Hepatocyte (in vitro differentiated cells): ENCODE measurements around the gene ROBO1. TPM values are rescaled to one million over a fixed set of nuclear protein-coding genes. Genes with fewer than 3 reads are reported as not detected.

Source experiments
- DNase-seq: peaks from one replicate; pipeline ENCODE4 v3.0.0-alpha.2; 2016; ENCODE audit warnings: low spot score
- H2AFZ ChIP-seq: fragments of 200-600 bp; sonication (generic); 2 replicates; pipeline ENCODE4 v1.6.0; 2016; ENCODE audit warnings: antibody characterized with exemption, mild to moderate bottlenecking
- H3K27ac ChIP-seq: fragments of 200-600 bp; sonication (generic); 2 replicates; pipeline ENCODE4 v1.5.1; 2016; ENCODE audit warnings: mild to moderate bottlenecking
- H3K27me3 ChIP-seq: fragments of 200-600 bp; sonication (generic); 2 replicates; pipeline ENCODE4 v1.6.1; 2016
- H3K36me3 ChIP-seq: fragments of 200-600 bp; sonication (generic); replicated peaks from 2 replicates; pipeline ENCODE4 v1.5.1; 2016; ENCODE audit warnings: low read depth; ENCODE audit not compliant: insufficient read depth
- H3K4me1 ChIP-seq: fragments of 200-600 bp; sonication (generic); 2 replicates; pipeline ENCODE4 v1.5.1; 2016; ENCODE audit warnings: mild to moderate bottlenecking, moderate library complexity; ENCODE audit not compliant: insufficient read depth
- H3K4me2 ChIP-seq: fragments of 200-600 bp; sonication (generic); 2 replicates; pipeline ENCODE4 v1.6.0; 2016
- H3K4me3 ChIP-seq: fragments of 200-600 bp; sonication (generic); 2 replicates; pipeline ENCODE4 v1.5.1; 2016; ENCODE audit warnings: mild to moderate bottlenecking
- H3K79me2 ChIP-seq: fragments of 200-600 bp; sonication (generic); 2 replicates; pipeline ENCODE4 v1.6.0; 2017; ENCODE audit warnings: mild to moderate bottlenecking
- H3K9me2 ChIP-seq: fragments of 200-600 bp; sonication (generic); replicated peaks from 2 replicates; pipeline ENCODE4 v1.6.0; 2017; ENCODE audit warnings: mild to moderate bottlenecking; ENCODE audit not compliant: insufficient read depth
- H3K9me3 ChIP-seq: fragments of 200-600 bp; sonication (generic); 2 replicates; pipeline ENCODE4 v1.5.1; 2016; ENCODE audit warnings: low read depth, mild to moderate bottlenecking
- H4K20me1 ChIP-seq: fragments of 200-600 bp; sonication (generic); 2 replicates; pipeline ENCODE4 v1.6.0; 2016; ENCODE audit warnings: mild to moderate bottlenecking; ENCODE audit not compliant: insufficient read depth, poor library complexity, severe bottlenecking
- EZH2 ChIP-seq: fragments of 200-600 bp; sonication (generic); IDR thresholded peaks from 2 replicates; pipeline ENCODE4 v1.6.1; 2016; ENCODE audit warnings: antibody characterized with exemption, mild to moderate bottlenecking, borderline replicate concordance
- EZH2phosphoT487 ChIP-seq: fragments of 200-600 bp; sonication (generic); IDR thresholded peaks from one replicate; pipeline ENCODE4 v1.6.1; 2018; ENCODE audit warnings: antibody characterized with exemption, mild to moderate bottlenecking, low read depth, moderate library complexity; ENCODE audit not compliant: unreplicated experiment, severe bottlenecking
- WGBS: methylation state at CpG from one replicate; pipeline ENCODE4 v1.1.6; 2016; ENCODE audit warnings: low lambda C conversion rate; ENCODE audit errors: missing lambda C conversion rate; 5-methylcytosine and 5-hydroxymethylcytosine counted together
- polyA plus RNA-seq: library from polyadenylated mRNA; unstranded; fragments of >200 nt; fragmentation: Nextera tagmentation; extraction: Ambion mirVana; gene quantifications from 2 replicates; pipeline ENCODE4 v1.2.1, GENCODE V29; 2016
- total RNA-seq: library from RNA; depleted of rRNA; stranded (reverse); fragments of >200 nt; gene quantifications from 2 replicates; pipeline ENCODE4 v1.2.3, GENCODE V29; 2014
- TF ChIP-seq, protein P1 (sequence below): fragments of 200-600 bp; sonication (generic); IDR thresholded peaks from 2 replicates; pipeline ENCODE4 v1.5.1; 2016; ENCODE audit warnings: antibody characterized with exemption, mild to moderate bottlenecking; ENCODE audit not compliant: poor library complexity

ROBO1 gene
- total and polyA plus RNA-seq, 2 experiments from 2014 or later = 13.6 to 44.3 TPM

DNA sequence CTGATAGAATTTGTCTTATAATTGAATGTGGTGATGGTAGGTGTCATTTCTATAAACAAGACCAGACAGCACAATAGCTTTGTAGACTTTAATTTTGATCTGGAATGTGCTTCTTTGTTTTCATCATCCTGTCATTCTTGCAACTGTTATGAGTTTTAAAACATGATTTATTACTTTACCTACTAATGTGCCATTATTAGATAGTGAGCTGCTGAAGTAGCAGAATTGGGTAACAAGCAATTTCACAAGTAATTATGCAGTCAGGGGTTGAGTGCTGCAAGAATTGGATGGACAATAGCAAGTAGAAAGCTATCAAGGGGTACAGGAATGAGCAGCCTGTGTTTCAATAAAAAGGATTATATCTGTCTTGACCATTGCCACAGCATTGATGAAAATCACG is 975.6 kb downstream of the ROBO1 start:
- no peak for DNase-seq
- no peak for TF ChIP-seq EZH2
- TF ChIP-seq EZH2phosphoT487 = no peak
- TF ChIP-seq, protein P1, sequence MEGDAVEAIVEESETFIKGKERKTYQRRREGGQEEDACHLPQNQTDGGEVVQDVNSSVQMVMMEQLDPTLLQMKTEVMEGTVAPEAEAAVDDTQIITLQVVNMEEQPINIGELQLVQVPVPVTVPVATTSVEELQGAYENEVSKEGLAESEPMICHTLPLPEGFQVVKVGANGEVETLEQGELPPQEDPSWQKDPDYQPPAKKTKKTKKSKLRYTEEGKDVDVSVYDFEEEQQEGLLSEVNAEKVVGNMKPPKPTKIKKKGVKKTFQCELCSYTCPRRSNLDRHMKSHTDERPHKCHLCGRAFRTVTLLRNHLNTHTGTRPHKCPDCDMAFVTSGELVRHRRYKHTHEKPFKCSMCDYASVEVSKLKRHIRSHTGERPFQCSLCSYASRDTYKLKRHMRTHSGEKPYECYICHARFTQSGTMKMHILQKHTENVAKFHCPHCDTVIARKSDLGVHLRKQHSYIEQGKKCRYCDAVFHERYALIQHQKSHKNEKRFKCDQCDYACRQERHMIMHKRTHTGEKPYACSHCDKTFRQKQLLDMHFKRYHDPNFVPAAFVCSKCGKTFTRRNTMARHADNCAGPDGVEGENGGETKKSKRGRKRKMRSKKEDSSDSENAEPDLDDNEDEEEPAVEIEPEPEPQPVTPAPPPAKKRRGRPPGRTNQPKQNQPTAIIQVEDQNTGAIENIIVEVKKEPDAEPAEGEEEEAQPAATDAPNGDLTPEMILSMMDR = no peak

GRCh38 chr3:78791753-78792152 is 976.0 kb downstream of the ROBO1 start:
- no peak for DNase-seq

More for the DNA sequence above, 975.6 kb downstream of the ROBO1 start:
- H3K27me3 ChIP-seq = no peaks in the 10 kb centered on the region
- H3K79me2 ChIP-seq = peaks cover 5% of the 10 kb centered on the region
- no peaks in the 10 kb centered on the region for H3K9me3 ChIP-seq
- no peaks in the 10 kb centered on the region for H3K4me1 ChIP-seq
- no peaks in the 10 kb centered on the region for H4K20me1 ChIP-seq
- no peak overlapping the region for H3K4me3 ChIP-seq
- no peak overlapping the region for H2AFZ ChIP-seq
- H3K36me3 ChIP-seq = no peaks in the 10 kb centered on the region
- H3K27ac ChIP-seq = no peak overlapping the region
- no peaks in the 10 kb centered on the region for H3K9me2 ChIP-seq
- no peak overlapping the region for H3K4me2 ChIP-seq
- WGBS = 91% methylated on average over 1 of the region's 1 CpG

DNA sequence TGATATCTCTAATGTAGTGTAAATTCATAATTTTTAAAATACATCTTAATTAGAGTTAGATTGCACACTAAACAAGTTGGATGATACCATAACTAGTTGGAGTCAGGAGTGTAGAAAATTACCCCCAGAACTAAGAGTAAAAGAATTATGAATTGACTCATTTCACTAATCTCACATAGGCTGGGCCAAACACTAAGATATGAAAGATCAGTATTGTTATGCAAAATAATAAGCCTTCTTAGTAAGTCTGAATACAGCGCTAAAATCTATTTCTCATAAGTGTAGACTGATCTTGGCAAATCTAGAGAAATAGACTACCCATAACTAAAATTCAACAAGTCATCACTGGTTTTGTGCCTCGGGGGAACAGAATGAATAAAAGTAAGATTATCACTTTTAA is 979.0 kb downstream of the ROBO1 start:
- Histone ChIP-seq H3K36me3 (no peaks in the 10 kb centered on the region), H3K27me3 (no peaks in the 10 kb centered on the region), H4K20me1 (no peaks in the 10 kb centered on the region), H3K27ac (no peak overlapping the region), H3K4me3 (no peak overlapping the region), H3K79me2 (no peaks in the 10 kb centered on the region), H3K4me1 (no peaks in the 10 kb centered on the region), H3K9me3 (no peaks in the 10 kb centered on the region), H3K4me2 (no peak overlapping the region), H3K9me2 (no peaks in the 10 kb centered on the region), H2AFZ (no peak overlapping the region)
- 95% methylated on average over 2 of the region's 2 CpGs for WGBS
- TF ChIP-seq, protein P1 = no peak
- TF ChIP-seq EZH2phosphoT487 (no peak), EZH2 (no peak)
- DNase-seq = no peak

More at GRCh38 chr3:78791753-78792152, 976.0 kb downstream of the ROBO1 start:
- no peaks in the 10 kb centered on the region for H3K4me1 ChIP-seq
- H3K9me2 ChIP-seq = no peaks in the 10 kb centered on the region
- no peak overlapping the region for H3K4me3 ChIP-seq
- H3K27ac ChIP-seq = no peak overlapping the region
- no peaks in the 10 kb centered on the region for H3K9me3 ChIP-seq
- no peaks in the 10 kb centered on the region for H3K36me3 ChIP-seq
- WGBS = 63% methylated on average over 3 of the region's 3 CpGs
- peaks cover under 1% of the 10 kb centered on the region for H3K79me2 ChIP-seq
- no peaks in the 10 kb centered on the region for H4K20me1 ChIP-seq
- no peak for TF ChIP-seq EZH2
- TF ChIP-seq, protein P1 = no peak
- TF ChIP-seq EZH2phosphoT487 = no peak
- H2AFZ ChIP-seq = no peak overlapping the region
- no peak overlapping the region for H3K4me2 ChIP-seq
- H3K27me3 ChIP-seq = no peaks in the 10 kb centered on the region

DNA sequence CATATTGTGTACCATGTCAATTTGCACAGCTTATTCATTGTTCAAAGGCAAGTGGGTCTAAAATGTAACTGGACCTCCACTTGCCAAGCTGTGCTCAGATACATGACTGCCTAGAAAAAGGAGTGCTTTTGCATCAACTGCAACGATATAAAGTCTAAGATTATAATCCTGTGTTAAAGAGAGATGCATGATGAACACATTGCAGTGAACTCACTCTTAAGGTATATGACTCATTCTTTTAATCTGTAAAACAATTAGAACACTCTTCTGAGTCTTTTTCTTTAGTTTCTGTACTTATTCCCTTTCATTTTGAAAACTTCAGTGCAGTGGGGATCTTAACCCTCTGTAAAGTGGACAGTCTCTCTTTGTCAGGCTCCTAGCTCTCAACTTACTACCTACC is 982.8 kb downstream of the ROBO1 start:
- DNase-seq = no peak
- Histone ChIP-seq H3K36me3 (no peaks in the 10 kb centered on the region), H3K4me1 (no peaks in the 10 kb centered on the region), H3K27ac (no peak overlapping the region), H3K9me3 (no peaks in the 10 kb centered on the region), H3K27me3 (no peaks in the 10 kb centered on the region), H2AFZ (no peak overlapping the region), H3K9me2 (no peaks in the 10 kb centered on the region), H4K20me1 (no peaks in the 10 kb centered on the region), H3K4me2 (no peak overlapping the region), H3K4me3 (no peak overlapping the region), H3K79me2 (peaks cover 16% of the 10 kb centered on the region)
- TF ChIP-seq, protein P1 = no peak
- TF ChIP-seq EZH2phosphoT487 (no peak), EZH2 (no peak)
- WGBS = 80% methylated on average over 1 of the region's 1 CpG
